HG02852 (cell line): Measurements from ENCODE around the gene NUDT14.

Source experiments
- ATAC-seq: cut with Tn5 transposase; IDR thresholded peaks from one replicate; pipeline ENCODE4 v1.9.1; 2021; ENCODE audit warnings: mild to moderate bottlenecking, moderate library complexity; ENCODE audit not compliant: unreplicated experiment

NUDT14 gene

GRCh38 chr14:105212541-105213300, 31.6 kb upstream of the NUDT14 start:
- no peak for ATAC-seq

GRCh38 chr14:105211758-105212089, 30.6 kb upstream of the NUDT14 start:
- ATAC-seq, result no peak

- ATAC-seq, result no peak
Measured at GRCh38 chr14:105211086-105211757, 30.1 kb upstream of the NUDT14 start.

- ATAC-seq, result no peak
Measured at GRCh38 chr14:105210266-105211025, 29.3 kb upstream of the NUDT14 start.

- no peak for ATAC-seq
Measured at GRCh38 chr14:105209646-105210045, 28.5 kb upstream of the NUDT14 start.

GRCh38 chr14:105209091-105209490, 28.0 kb upstream of the NUDT14 start:
- ATAC-seq, result no peak

- no peak for ATAC-seq
Measured at GRCh38 chr14:105208738-105209075, 27.6 kb upstream of the NUDT14 start.

GRCh38 chr14:105207996-105208737, 27.1 kb upstream of the NUDT14 start:
- no peak for ATAC-seq

- no peak for ATAC-seq
Measured at GRCh38 chr14:105207460-105207901, 26.4 kb upstream of the NUDT14 start.

GRCh38 chr14:105206873-105207272, 25.8 kb upstream of the NUDT14 start:
- no peak for ATAC-seq

GRCh38 chr14:105205673-105206208, 24.6 kb upstream of the NUDT14 start:
- no peak for ATAC-seq

GRCh38 chr14:105204931-105205672, 24.0 kb upstream of the NUDT14 start:
- no peak for ATAC-seq

GRCh38 chr14:105204206-105204930, 23.3 kb upstream of the NUDT14 start:
- ATAC-seq, result no peak

- ATAC-seq, result no peak
Measured at GRCh38 chr14:105203701-105204100, 22.6 kb upstream of the NUDT14 start.

GRCh38 chr14:105203057-105203531, 22.0 kb upstream of the NUDT14 start:
- no peak for ATAC-seq

- ATAC-seq, result no peak
Measured at GRCh38 chr14:105201925-105202513, 20.9 kb upstream of the NUDT14 start.

GRCh38 chr14:105201156-105201924, 20.2 kb upstream of the NUDT14 start:
- no peak for ATAC-seq

GRCh38 chr14:105200641-105201040, 19.5 kb upstream of the NUDT14 start:
- ATAC-seq, result no peak
